Suprapubic skin (tissue), 4 donors: ENCODE data around the gene EGFL7.

Experiments used
- POLR2A ChIP-seq, 2 donors: fragments of 450-650 bp; IDR thresholded peaks; one replicate each; pipeline ENCODE4 v1.6.1; 2017; ENCODE audit warnings: antibody characterized with exemption in 2 of 2, mild to moderate bottlenecking in 2 of 2, moderate library complexity in 2 of 2
- POLR2AphosphoS5 ChIP-seq, 3 donors: sonication (generic); formaldehyde crosslinking; IDR thresholded peaks; one replicate each; pipeline ENCODE4 v1.6.1; 2017; ENCODE audit warnings: antibody characterized with exemption in 3 of 3
- TF ChIP-seq, protein P1 (sequence below), 2 donors: fragments of 200-600 bp in 1 of 2; fragments of 450-650 bp in 1 of 2; sonication (generic) in 1 of 2; IDR thresholded peaks; one replicate each; pipeline ENCODE4 v1.5.1; 2016 to 2019; ENCODE audit warnings: antibody characterized with exemption in 2 of 2, mild to moderate bottlenecking in 1 of 2, moderate library complexity in 1 of 2

DNA sequence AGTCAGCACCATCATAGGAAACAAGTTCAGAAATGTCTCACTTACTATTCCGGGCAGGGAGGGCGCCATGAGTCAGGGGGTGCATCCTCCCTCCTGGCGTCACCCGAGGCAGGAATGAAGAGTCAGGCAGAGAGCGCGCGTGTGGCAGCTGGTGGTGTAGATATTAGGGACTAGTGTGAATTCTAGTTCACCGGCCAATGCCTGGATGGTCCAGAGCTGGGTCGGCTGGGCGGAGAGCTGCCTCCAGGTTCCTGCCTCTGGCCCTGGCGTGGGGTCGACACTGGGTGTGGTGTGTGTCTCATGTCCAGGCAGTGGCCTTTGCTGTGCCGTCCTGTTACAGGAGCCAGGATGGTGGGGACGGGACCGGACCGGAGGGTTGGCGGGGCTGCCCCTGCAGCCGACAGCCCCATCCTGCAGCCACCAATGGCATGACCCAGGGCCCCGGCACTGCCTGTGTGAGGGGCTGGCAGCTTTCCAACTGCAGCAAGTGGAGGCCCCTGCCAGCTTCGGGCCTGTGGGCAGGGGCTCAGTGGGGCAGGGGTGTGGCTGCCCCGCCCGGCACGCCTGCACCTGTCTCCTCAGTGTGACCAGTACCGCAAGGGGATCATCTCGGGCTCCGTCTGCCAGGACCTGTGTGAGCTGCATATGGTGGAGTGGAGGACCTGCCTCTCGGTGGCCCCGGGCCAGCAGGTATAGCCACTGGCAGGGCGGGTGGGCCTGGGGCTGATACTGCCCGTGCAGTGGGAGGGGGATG is 58.8 kb downstream of the EGFL7 start:
- TF ChIP-seq, protein P1, sequence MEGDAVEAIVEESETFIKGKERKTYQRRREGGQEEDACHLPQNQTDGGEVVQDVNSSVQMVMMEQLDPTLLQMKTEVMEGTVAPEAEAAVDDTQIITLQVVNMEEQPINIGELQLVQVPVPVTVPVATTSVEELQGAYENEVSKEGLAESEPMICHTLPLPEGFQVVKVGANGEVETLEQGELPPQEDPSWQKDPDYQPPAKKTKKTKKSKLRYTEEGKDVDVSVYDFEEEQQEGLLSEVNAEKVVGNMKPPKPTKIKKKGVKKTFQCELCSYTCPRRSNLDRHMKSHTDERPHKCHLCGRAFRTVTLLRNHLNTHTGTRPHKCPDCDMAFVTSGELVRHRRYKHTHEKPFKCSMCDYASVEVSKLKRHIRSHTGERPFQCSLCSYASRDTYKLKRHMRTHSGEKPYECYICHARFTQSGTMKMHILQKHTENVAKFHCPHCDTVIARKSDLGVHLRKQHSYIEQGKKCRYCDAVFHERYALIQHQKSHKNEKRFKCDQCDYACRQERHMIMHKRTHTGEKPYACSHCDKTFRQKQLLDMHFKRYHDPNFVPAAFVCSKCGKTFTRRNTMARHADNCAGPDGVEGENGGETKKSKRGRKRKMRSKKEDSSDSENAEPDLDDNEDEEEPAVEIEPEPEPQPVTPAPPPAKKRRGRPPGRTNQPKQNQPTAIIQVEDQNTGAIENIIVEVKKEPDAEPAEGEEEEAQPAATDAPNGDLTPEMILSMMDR (IDR thresholded peaks at IDR 0.05), result no peak
- TF ChIP-seq POLR2A (IDR thresholded peaks at IDR 0.05) (no peak), POLR2AphosphoS5 (IDR thresholded peaks at IDR 0.05) (no peak)
